Iris pigment epithelial cell (primary cell): ENCODE data around the gene KCNQ1OT1.
A peak's percentile ranks its signal among the peaks of the same experiment; 100 is the strongest.
"Not testable (repeated sequence)": the region's sequence is repeated elsewhere in the genome, so short reads cannot be mapped to it uniquely, and the experiment has no call there.

Experiments
- DNase-seq: peaks from one replicate; pipeline ENCODE4 v3.0.0-alpha.2; 2011; ENCODE audit warnings: low read depth

KCNQ1OT1 gene

DNA sequence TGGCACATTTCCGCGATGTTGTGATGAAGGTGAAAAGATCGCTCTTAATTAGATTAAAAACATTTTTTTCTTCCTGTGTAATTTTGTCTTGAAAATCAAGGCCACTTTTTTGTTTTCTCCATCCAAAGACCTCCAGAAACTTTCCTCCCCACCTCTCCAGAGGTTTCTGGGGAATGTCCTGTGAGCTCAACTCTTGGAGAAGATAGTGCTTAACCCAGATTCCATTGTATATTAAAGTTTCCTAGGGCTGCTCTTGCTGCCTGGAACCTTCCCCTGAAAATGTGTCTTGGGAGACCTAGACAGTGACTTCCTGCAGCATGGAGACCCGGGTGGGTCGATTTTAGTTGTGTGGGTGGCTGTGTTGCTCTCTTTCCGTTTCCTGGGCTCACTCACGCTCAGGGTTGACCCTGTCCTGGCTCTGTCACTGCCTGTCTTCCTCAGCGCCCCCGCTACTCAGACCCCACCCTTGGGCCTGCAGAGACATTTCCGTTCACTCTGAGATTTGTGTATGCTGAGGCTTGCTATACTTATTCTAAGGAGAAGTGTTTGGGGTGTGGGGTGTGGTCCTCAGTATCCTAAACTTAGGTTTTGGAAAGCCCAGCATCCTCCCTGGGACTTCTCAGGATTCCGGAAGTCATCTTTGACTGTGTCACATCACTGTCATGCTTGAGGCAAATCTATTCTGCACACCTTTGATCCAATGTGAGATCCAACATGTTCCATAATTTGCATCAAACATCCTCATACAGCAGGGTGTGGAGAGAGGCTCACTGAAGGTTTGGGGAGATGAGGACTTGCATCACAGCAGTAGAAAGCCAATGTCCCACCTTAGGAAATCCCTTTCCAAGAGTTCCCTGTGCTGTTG, 47.2 kb downstream of the KCNQ1OT1 start:
- no peak for DNase-seq

DNA sequence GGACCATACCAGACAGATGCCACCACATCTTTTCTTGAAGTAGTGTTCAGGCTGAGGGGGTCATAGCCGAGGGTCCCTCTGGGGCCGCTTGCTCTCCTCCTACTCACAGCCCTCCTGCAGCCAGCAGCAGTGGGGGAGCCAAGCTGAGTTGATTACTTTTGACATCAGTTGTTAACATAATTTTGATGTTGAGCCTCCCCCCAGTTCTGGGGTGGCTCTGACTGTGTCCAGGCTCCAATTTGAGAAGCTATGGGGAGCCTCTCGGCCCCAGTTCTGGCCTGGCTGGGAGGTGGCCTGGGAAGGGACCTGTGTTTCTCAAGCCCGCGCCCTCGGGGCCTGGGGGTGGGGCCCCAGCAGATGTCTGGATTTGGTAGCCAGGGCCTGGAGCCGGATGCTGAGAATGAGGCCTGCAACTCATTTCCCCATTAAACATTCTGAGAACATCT, 47.9 kb downstream of the KCNQ1OT1 start:
- no peak for DNase-seq

DNA sequence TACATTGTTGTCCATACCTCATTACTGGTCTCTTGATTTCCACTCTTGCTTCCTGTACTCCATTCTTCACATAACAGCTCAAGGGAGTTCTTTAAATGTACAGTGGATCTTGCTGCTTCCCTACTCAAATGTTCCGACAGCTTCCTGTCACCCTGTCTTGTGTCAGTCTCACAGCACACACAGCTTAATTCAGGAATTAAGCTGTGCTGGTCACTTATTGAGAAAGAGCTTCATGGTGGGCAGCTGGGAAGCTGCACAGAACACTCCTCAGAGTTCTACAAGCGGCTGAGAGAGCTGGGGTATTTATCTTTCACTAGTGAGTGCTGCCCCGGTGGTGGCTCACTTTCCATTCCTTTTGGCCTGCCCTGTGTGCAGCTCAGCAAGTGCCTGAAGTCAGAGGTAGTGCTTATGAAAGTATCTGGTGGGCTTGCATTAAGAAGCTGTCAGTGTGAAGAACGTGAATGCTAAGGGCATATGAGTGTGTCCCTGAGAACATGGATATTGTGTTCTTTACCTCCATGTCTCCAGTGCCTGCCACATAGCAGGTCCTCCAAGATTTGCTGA, 48.7 kb downstream of the KCNQ1OT1 start:
- DNase-seq: no peak

DNA sequence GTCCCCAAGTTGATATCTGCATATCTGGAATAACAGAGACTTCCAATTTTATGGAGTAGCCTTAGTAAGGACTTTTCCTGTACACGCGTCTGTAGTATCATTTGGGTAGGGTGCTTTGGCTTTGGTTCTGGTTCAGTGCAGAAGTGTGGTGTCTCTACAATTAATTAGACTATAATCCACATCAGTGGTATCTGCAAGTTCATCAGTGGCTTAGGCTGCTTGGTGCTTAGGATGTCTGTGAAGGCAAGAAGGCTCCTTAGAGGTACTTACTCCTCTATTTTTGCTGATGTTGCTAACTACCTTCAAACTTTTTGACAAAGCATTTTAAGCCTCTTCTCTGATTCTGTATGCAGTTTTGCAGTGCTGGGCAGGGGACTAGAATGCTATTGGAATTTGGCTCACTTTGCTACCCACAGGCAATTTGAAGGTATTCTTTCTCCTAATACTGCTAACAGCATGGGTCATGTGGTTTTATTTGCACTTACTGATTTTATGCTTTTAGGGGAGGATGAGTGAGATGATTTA, 49.4 kb downstream of the KCNQ1OT1 start:
- DNase-seq: no peak

DNA sequence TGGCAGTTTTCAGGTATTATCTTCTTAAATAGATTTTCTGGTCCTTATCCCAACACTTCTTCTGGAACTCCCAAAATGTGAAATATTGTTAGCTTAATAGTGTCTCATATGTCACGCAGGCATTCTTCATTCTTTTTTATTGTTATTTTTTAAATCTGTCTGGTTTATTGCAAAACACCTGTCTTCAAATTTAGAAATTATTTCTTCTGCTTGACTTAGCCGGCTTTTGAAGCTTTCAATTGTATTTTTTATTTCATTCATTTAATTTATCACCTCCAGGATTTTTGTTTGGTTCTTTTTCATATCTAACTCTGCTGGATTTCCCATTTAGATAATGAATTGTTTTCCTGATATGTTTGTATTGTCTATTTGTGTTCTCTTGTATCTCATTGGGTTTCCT, 49.9 kb downstream of the KCNQ1OT1 start:
- DNase-seq: no peak

DNA sequence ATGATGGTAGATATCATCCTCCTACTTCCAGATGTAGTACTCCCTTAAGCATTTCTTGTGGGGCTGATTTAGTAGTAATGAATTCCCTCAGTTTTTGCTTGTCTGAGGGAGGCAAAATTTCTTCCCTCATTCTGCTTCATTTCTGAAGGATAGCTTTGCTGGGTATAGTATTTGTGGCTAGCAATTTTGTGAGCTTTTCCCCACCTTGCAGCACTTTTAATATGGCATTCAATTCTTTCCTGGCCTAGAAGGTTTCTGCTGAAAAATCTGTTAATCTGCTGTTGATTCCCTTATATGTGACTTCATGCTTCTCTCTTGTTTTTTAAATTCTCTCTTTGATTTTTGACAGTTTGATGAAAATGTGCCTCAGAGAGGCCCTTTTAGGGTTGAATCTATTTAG, 50.4 kb downstream of the KCNQ1OT1 start:
- DNase-seq: no peak

DNA sequence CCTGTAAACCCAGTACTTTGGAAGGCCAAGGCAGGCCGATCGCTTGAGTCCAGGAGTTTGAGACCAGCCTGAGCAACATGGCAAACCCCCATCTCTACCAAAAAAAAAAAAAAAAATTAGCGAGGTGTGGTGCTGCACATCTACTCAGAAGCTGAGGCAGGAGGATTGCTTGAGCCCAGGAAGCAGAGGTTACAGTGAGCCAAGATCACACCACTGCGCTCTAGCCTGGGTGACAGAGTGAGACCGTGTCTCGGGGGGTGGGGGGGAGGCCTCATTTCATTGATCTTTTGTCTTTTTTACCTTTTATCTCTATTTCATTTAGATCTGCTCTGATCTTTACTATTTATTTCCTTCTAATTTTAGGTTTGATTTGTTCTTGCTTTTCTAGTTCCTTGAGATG, 51.8 kb downstream of the KCNQ1OT1 start:
- DNase-seq: no peak

DNA sequence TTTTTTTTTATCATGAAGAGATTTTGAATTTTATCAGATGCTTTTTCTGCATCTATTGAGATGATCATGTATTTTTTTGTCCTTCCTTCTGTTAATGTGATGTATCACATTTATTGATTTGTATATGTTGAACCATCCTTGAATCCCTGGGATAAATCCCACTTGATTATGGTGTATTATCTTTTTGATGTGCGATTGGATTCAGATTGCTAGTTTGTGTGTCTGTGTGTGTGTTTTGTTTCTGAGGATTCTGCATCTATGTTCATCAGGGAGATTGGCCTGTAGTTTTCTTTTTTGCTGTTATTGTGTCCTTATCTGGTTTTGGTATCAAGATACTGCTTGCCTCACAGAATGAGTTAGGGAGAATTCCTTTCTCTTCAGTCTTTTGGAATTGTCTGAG, 52.6 kb downstream of the KCNQ1OT1 start:
- no peak for DNase-seq

DNA sequence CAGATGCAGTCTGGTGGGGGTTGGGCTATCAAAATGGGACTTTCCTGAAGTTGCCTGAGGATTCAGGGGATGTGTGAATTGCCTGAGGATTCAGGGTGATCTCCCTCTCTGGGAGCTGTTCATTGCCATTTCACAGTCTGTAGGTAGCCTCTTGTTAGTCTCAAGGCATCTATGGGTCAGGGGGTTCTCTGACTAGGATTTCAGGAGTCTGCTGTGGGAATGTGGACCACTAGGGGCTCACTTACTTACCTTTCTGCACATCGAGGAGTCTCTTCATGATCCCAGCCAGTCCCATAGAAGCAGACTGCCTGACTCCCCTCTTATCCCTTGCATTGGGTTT, 54.0 kb downstream of the KCNQ1OT1 start:
- no peak for DNase-seq

DNA sequence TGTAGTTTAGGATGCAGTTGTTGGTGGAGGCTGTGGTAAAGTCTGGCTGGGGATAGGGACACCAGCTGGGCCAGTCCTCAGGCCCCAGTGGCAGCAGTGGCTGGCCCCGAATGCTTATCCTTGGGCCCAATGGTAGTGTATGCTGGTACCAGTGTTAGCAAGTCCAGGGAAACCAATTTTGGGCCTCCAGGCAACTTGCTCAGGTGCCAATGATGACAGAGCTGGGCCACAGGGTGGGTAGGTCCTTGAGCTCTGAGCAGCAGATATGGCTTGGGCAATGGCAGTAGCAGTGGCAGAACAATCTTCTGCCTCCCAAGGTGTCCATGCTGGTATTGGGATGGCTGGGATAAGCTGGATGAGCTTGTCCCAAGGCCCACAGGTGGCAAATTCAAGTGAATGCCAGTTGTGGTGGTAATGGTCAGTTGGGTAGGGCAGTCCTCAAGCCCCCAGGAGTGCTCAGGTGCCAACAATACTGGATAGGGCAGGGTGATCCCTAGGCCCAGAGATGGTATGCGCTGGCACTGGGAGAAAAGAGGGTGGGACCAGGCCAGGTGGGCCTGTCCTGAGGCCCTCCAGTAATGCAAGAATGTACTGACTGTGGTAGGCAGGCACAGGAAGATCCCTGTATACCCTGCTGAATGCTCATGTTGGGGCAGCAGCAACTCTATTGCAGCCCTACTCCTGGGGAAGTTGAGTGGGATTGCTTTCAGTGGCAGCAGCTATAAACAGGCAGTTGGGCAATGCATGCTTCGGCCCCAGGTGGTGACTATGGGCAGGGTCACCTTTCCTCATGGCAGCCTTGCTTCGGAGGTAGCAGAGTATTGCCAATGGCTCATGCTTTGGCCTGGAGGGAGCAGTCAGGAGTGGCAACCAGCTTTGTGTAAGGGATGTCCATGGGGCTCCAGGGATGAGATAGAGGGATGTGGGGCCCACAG, 54.7 kb downstream of the KCNQ1OT1 start:
- DNase-seq: no peak

DNA sequence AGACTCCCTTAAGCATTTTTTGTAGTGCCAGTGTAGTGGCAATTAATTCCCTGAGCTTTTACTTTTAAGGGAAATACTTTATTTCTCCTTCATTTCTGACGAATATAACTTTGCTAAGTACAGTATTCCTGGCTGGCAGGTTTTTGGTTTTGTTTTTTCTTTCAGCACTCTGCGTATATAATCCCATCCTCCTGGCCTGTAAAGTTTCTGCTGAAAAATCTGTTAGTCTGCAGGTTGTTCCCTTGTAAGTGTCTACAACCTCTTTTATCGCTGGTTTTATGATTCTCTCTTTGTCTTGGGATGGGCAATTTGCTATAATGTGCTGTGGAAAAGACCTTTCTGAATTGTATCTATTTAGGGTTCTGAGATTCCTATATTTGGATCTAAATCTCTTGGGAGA, 56.0 kb downstream of the KCNQ1OT1 start:
- no peak for DNase-seq

DNA sequence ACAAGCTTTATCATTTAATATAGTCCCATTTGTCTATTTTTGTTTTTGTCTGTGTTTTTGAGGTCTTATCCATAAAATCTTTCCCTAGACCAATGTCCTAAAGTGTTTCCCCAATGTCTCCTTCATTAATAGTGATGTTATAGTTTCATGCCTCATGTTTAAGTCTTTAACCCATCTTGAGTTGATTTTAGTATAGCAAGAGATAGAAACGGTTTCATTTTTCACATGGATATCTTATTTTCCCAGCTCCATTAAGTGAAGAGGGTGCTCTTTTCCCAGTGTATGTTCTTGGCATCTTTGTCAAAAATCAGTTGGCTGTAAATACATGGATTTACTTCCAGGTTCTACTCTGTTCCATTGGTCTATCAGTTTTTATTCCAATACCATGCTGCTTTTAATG, 58.2 kb downstream of the KCNQ1OT1 start:
- DNase-seq: no peak

DNA sequence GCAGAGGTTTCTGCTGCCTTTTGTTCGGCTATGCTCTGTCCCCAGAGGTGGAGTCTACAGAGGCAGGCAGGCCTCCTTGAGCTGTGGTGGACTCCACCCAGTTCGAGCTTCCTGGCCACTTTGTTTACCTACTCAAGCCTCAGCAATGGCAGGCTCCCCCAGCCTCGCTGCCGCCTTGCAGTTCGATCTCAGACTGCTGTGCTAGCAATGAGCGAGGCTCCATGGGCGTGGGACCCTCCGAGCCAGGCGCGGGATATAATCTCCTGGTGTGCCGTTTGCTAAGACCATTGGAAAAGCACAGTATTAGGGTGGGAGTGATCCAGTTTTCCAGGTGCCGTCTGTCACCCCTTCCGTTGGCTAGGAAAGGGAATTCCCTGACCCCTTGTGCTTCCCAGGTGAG, 60.0 kb downstream of the KCNQ1OT1 start:
- not testable (repeated sequence) for DNase-seq

DNA sequence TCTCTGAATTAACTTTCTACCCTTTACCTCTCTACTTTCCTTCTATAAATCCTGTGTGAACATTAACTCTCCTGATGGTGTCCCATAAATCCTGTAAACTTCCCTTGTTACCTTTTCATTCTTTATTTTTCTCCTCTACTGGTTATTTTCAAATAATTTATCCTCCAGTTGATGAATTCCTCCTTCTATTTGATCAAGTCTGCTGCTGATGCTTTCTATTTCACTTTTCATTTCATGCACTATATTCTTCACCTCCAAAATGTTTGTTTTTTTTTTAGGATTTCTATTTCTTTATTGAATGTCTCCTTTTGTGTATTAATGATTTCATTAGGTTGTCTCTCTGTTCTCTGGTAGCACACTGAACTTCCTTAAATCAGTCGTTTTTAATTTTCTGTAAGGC, 68.6 kb downstream of the KCNQ1OT1 start:
- no peak for DNase-seq

DNA sequence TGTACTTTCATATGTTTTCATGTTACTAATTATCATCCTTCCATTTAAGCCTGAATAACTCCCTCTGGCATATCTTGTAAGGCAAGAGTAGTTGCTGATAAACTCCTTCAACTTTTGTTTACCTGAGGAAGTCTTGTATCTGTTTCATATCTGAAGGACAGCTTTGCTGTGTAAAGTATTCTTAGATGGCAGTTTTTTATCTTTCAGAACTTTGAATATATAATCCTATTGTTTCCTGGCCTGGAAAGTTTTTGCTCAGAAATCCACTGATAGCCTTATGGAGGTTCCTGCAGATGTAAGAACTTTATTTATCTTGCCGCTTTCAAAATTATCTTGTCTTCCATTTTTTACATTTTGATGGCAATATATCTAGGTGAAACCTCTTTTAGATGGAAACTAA, 69.1 kb downstream of the KCNQ1OT1 start:
- DNase-seq: no peak

DNA sequence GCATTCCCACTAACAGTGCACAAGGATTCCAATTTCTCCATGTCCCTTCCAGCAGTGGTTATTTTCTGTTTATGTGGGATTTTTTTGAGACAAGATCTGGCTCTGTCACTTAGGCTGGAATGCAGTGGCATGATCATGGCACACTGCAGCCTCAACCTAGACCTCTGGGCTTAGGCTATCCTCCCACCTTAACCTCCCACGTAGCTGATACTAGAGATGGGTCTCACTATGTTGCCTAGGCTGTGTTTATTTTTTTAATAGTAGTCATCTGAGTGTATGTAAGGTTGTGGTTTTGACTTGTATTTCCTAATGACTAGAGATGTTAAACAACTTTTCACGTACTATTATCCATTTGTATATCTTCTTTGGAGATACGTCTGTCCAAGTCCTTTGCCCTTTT, 74.6 kb downstream of the KCNQ1OT1 start:
- no peak for DNase-seq

DNA sequence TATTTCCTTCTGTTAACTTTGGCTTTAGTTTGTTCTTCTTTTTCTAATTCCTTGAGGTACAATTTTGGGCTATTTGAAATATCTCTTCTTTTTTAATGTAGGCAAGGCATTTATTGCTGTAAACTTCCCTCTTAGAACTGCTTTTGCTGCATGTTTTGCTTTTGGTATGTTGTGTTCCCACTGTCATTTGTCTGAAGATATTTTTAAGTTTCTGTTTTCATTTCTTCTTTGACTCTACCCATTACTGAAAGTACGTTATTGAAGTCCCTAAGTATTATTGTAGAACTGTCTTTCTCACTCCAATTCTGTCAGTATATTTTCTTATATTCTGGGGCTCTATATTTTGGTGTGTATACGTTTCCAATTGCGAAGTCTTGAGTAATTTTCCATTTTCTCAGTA, 77.9 kb downstream of the KCNQ1OT1 start:
- DNase-seq: no peak

DNA sequence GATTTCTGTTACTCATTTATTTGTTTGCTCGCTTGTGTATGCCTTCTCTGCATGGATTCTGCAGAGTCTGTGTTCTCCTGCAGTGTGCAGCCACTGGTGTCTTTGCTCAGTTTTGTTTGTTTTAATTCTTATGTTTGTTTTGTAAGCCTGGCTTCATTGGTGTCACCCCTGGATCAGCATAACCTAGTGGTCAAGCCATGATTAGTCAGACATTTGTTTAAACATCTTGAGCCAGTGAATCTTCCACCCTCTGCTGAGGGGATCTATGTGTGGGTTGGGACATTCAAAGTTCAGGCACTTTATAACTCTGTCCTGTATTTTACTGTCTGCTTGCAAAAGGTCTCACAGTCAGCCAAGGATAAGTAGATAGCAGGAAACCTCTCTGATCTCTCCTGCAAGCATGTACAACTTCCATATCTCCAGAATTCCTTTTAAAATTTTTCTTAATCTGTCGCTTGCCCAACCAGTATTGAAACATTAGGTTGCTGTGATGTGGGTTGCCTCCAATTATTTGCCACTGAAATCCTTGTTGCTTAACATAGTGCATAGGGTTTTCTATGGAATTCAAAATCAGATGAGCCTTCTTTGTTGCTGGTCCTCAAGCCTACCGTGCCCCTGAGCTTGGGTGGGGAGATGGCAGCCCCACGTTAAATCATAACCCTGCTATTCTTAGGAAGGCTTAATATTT, 86.8 kb downstream of the KCNQ1OT1 start:
- peak; percentile 2 for DNase-seq

DNA sequence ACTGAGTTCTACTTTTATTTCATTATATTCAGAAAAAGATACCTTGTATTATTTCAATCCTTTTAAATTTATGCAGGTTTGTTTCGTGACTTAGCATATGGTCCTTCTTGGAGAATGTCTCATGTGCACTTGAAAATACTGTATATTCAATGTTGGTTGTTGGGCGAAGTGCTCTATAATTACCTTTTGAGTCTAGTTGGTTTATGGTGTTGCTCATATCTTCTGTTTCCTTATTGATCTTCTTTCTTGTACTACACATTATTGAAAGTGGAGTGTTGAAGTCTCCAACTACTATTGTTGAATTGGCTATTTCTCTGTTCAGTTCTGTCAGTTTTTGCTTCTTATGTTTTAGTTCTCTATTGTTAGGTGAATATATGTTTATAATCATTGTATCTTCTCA, 90.4 kb downstream of the KCNQ1OT1 start:
- DNase-seq: no peak

DNA sequence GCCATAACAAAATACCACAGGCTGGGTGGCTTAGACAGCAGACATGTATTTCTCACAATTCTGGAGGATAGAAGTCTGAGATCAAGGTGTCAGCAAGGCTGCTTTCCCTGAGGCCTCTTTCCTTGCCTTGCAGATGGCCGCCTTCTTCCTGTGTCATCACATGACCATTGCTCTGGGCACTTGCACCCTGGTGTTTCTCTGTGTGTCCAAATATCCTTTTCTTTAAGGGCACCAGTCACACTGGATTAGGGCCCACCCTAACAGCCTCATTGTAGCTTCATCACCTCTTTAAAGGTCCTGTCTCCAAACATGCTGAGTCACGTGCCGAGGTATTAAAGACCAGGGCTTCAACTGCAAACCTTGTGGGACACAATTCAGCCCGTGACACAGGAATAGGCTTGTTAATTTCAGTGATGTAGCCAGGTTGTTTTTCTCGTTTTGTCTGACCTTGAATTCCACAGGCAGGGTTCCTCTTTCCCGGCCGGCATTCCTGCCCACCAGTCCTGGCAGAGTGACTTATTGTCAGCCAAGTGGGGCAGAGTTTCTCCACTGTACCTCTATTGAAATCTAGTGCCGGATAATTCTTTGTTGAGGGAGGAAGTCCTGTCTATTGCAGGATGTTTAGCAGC, 100.1 kb downstream of the KCNQ1OT1 start:
- DNase-seq: no peak

DNA sequence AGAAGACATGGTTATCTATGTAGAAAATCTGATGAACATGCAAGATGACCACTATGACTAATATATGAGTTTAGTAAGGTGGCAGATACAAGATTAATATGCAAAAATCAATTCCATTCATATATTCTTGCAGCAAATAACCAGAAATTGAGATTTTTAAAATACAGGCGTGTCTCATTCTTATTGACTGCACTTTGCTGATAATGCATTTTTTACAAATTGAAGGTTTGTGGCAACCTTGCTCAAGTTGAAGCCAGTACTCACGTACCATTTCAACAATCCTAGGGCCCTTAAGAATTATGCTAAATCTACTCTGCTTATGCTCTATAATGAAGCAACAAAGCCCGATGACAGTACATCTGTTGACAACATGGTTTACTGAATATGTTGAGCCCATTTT, 104.6 kb downstream of the KCNQ1OT1 start:
- DNase-seq: no peak

DNA sequence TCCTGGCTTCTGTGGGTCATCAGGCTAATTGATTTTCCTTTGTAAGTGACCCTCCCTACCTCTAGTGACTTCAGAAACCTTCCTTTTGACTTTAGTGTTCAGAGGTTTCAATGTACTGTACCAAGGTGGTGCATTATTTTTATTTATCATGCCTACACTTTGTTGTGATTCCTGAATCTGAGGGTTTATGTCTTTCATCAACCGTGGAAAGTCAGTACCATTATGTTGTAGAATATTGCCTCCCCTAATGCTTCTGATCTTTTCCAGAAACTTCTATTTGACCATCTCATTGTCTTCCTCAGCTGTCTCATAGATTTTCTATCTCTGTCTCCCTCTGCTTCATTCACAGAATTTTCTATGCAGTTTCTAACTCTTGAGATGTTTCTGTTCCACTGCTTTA, 105.5 kb downstream of the KCNQ1OT1 start:
- no peak for DNase-seq
